HEK293T (cell line): ENCODE data around the gene CRAMP1.

Source experiments
- ARNT ChIP-seq: fragments of 450-650 bp; IDR thresholded peaks from 2 replicates; pipeline ENCODE4 v1.6.1; 2017; ENCODE audit warnings: mild to moderate bottlenecking
- ELF4 ChIP-seq: fragments of 450-650 bp; IDR thresholded peaks from 2 replicates; pipeline ENCODE4 v1.6.1; 2017; ENCODE audit warnings: antibody characterized with exemption
- FOXA1 ChIP-seq: fragments of 450-650 bp; IDR thresholded peaks from 2 replicates; pipeline ENCODE4 v1.6.1; 2016; ENCODE audit warnings: mild to moderate bottlenecking
- FOXK2 ChIP-seq: fragments of 450-650 bp; IDR thresholded peaks from 2 replicates; pipeline ENCODE4 v1.6.1; 2016; ENCODE audit warnings: mild to moderate bottlenecking
- FOXM1 ChIP-seq: fragments of 450-650 bp; IDR thresholded peaks from 2 replicates; pipeline ENCODE4 v1.6.1; 2017; ENCODE audit warnings: mild to moderate bottlenecking, borderline replicate concordance
- HDGF ChIP-seq: fragments of 450-650 bp; IDR thresholded peaks from 2 replicates; pipeline ENCODE4 v1.6.1; 2017; ENCODE audit warnings: antibody characterized with exemption, borderline replicate concordance
- L3MBTL2 ChIP-seq: fragments of 450-650 bp; conservative IDR thresholded peaks from 2 replicates; pipeline ENCODE4 v1.6.1; 2016; ENCODE audit warnings: mild to moderate bottlenecking
- LEF1 ChIP-seq: fragments of 450-650 bp; IDR thresholded peaks from 2 replicates; pipeline ENCODE4 v1.6.1; 2017; ENCODE audit warnings: mild to moderate bottlenecking, borderline replicate concordance
- NFRKB ChIP-seq: fragments of 450-650 bp; IDR thresholded peaks from 2 replicates; pipeline ENCODE4 v1.6.1; 2016; ENCODE audit warnings: mild to moderate bottlenecking, moderate library complexity
- SP1 ChIP-seq: fragments of 450-650 bp; IDR thresholded peaks from 2 replicates; pipeline ENCODE4 v1.6.1; 2017
- SUZ12 ChIP-seq: fragments of 450-650 bp; IDR thresholded peaks from 2 replicates; pipeline ENCODE4 v1.6.1; 2016; ENCODE audit warnings: mild to moderate bottlenecking
- TARDBP ChIP-seq: fragments of 450-650 bp; IDR thresholded peaks from 2 replicates; pipeline ENCODE4 v1.6.1; 2016
- ZNF384 ChIP-seq: fragments of 450-650 bp; IDR thresholded peaks from 2 replicates; pipeline ENCODE4 v1.6.1; 2016

GRCh38 chr16:1626327-1626726, 14.2 kb downstream of the CRAMP1 start:
- TF ChIP-seq SP1 = no peak
- no peak for TF ChIP-seq FOXM1
- no peak for TF ChIP-seq NFRKB
- TF ChIP-seq FOXA1 = no peak
- TF ChIP-seq ZNF384 = no peak
- no peak for TF ChIP-seq SUZ12
- no peak for TF ChIP-seq ARNT
- no peak for TF ChIP-seq FOXK2
- TF ChIP-seq HDGF = no peak
- no peak for TF ChIP-seq LEF1
- no peak for TF ChIP-seq ELF4
- TF ChIP-seq TARDBP = no peak
- TF ChIP-seq L3MBTL2 = no peak
